Astrocyte (in vitro differentiated cells and primary cell): ENCODE results near the gene S100A9. TPM values are rescaled to one million over a fixed set of nuclear protein-coding genes. Genes with fewer than 3 reads are reported as not detected.

ENCODE experiments used
- DNase-seq: peaks from one replicate; pipeline ENCODE4 v3.0.0-alpha.2; 2010; ENCODE audit warnings: low read depth
- FAIRE-seq: peaks from 2 replicates; lab custom pipeline; 2011; peaks lifted over from hg19 to GRCh38; lab: Jason Lieb, UNC
- H2AFZ ChIP-seq: 2 replicates; pipeline ENCODE4 v1.6.0; 2012; ENCODE audit warnings: low read depth, low read length, inconsistent platforms
- H3K27ac ChIP-seq: 2 replicates; pipeline ENCODE4 v1.5.1; 2011; ENCODE audit warnings: low read depth, low read length, inconsistent platforms
- H3K27me3 ChIP-seq: 2 replicates; pipeline ENCODE4 v1.6.0; 2011; ENCODE audit warnings: low read length, inconsistent platforms; ENCODE audit not compliant: insufficient read depth
- H3K36me3 ChIP-seq: 2 replicates; pipeline ENCODE4 v1.5.1; 2011; ENCODE audit warnings: low read length, inconsistent platforms; ENCODE audit not compliant: insufficient read depth
- H3K4me1 ChIP-seq: 2 replicates; pipeline ENCODE4 v1.5.1; 2011; ENCODE audit warnings: low read length, inconsistent platforms; ENCODE audit not compliant: insufficient read depth
- H3K4me2 ChIP-seq: 2 replicates; pipeline ENCODE4 v1.6.0; 2012; ENCODE audit warnings: low read length, inconsistent platforms
- H3K4me3 ChIP-seq: 2 replicates; pipeline ENCODE4 v1.5.1; 2011; ENCODE audit warnings: low read depth, mild to moderate bottlenecking, low read length, inconsistent platforms; ENCODE audit not compliant: insufficient read depth
- H3K79me2 ChIP-seq: 2 replicates; pipeline ENCODE4 v1.6.0; 2012; ENCODE audit warnings: mild to moderate bottlenecking, low read length, inconsistent platforms; ENCODE audit not compliant: insufficient read depth
- H3K9ac ChIP-seq: 2 replicates; pipeline ENCODE4 v1.6.0; 2012; ENCODE audit warnings: mild to moderate bottlenecking, low read length, inconsistent platforms
- H3K9me3 ChIP-seq: 2 replicates; pipeline ENCODE4 v1.5.1; 2012; ENCODE audit warnings: low read depth, mild to moderate bottlenecking, low read length, inconsistent platforms; ENCODE audit not compliant: insufficient read depth
- H4K20me1 ChIP-seq: 2 replicates; pipeline ENCODE4 v1.6.0; 2012; ENCODE audit warnings: low read length, inconsistent platforms; ENCODE audit not compliant: insufficient read depth
- H3K27ac Mint-ChIP-seq: one replicate; pipeline ENCODE4 v1.8.0; 2021; ENCODE audit warnings: mild to moderate bottlenecking, mixed read lengths; ENCODE audit not compliant: unreplicated experiment
- H3K27me3 Mint-ChIP-seq: one replicate; pipeline ENCODE4 v1.8.0; 2021; ENCODE audit warnings: low read depth, mixed read lengths; ENCODE audit not compliant: unreplicated experiment
- H3K36me3 Mint-ChIP-seq: one replicate; pipeline ENCODE4 v1.8.0; 2021; ENCODE audit warnings: low read depth, mixed read lengths; ENCODE audit not compliant: unreplicated experiment
- H3K4me1 Mint-ChIP-seq: one replicate; pipeline ENCODE4 v1.8.0; 2021; ENCODE audit warnings: low read depth, mixed read lengths; ENCODE audit not compliant: unreplicated experiment
- H3K4me3 Mint-ChIP-seq: one replicate; pipeline ENCODE4 v1.8.0; 2021; ENCODE audit warnings: mild to moderate bottlenecking, moderate library complexity, mixed read lengths; ENCODE audit not compliant: unreplicated experiment
- H3K9me3 Mint-ChIP-seq: one replicate; pipeline ENCODE4 v1.8.0; 2021; ENCODE audit warnings: mild to moderate bottlenecking, mixed read lengths; ENCODE audit not compliant: unreplicated experiment
- EZH2 ChIP-seq: IDR thresholded peaks from 2 replicates; pipeline ENCODE4 v1.6.1; 2012; ENCODE audit warnings: mild to moderate bottlenecking, low read length, inconsistent platforms; ENCODE audit not compliant: insufficient read depth
- total RNA-seq: library from RNA; stranded (reverse); gene quantifications from 2 replicates; pipeline ENCODE4 v1.2.1, GENCODE V29; 2021
- TF ChIP-seq, protein P1 (sequence below): IDR thresholded peaks from 2 replicates; pipeline ENCODE4 v1.5.1; 2011; ENCODE audit warnings: low read depth, mild to moderate bottlenecking, inconsistent platforms, low read length, moderate library complexity; ENCODE audit not compliant: insufficient read depth

S100A9 gene
- total RNA-seq, 1 donor from 2014 or later = 1.8 TPM

DNA sequence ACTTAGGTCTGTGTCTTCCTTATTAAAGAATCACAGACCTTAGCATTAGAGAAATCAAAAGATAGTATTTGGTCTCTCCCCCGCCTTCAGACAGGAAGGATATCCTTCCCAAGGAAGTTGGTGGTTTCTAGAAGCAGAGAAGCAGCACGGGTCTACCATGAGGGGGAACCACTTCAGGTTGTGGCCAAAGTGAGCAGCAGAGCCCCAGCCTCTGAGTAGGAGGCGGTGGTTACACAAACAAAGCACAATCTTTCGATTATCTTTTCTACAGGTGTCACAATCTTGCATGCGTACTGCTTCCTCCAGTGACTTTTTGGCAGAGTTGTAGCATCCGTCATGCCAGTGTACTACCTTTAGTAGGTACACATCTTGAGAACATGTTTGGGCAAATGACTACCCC, 17.9 kb upstream of the S100A9 start:
- Histone ChIP-seq H4K20me1 (no peaks in the 10 kb centered on the region), H3K36me3 (no peaks in the 10 kb centered on the region), H3K9me3 (no peaks in the 10 kb centered on the region), H3K4me1 (no peaks in the 10 kb centered on the region), H3K79me2 (no peaks in the 10 kb centered on the region), H3K9ac (no peak overlapping the region), H3K4me2 (no peak overlapping the region), H2AFZ (no peak overlapping the region), H3K27me3 (no peaks in the 10 kb centered on the region), H3K4me3 (no peak overlapping the region), H3K27ac (no peak overlapping the region)
- Mint-ChIP-seq H3K27ac (no peak overlapping the region), H3K27me3 (peaks cover 17% of the 10 kb centered on the region), H3K4me1 (peaks cover 15% of the 10 kb centered on the region), H3K36me3 (no peaks in the 10 kb centered on the region), H3K9me3 (peaks cover 3% of the 10 kb centered on the region), H3K4me3 (no peak overlapping the region)
- DNase-seq (no peak), FAIRE-seq (no peak)
- no peak for TF ChIP-seq EZH2
- TF ChIP-seq, protein P1, sequence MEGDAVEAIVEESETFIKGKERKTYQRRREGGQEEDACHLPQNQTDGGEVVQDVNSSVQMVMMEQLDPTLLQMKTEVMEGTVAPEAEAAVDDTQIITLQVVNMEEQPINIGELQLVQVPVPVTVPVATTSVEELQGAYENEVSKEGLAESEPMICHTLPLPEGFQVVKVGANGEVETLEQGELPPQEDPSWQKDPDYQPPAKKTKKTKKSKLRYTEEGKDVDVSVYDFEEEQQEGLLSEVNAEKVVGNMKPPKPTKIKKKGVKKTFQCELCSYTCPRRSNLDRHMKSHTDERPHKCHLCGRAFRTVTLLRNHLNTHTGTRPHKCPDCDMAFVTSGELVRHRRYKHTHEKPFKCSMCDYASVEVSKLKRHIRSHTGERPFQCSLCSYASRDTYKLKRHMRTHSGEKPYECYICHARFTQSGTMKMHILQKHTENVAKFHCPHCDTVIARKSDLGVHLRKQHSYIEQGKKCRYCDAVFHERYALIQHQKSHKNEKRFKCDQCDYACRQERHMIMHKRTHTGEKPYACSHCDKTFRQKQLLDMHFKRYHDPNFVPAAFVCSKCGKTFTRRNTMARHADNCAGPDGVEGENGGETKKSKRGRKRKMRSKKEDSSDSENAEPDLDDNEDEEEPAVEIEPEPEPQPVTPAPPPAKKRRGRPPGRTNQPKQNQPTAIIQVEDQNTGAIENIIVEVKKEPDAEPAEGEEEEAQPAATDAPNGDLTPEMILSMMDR = no peak

DNA sequence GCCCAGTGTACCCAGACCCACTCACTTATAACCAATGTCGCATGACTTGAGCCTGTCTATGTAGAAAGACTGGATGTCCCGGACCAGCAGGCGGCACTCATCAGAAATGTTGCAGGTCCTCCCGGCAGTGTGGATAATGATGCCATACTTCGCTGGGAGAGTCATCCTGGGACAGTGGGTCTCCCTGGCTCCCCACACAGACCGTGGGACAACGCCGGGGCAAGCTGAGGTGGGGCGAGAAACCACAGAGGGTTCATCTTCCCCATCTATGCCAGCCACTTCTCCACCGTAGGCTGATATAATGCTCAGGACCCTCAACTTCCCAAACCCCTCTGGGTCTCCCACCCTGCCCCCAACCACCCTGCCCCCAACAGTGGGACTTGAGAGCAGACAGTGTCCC, 17.3 kb upstream of the S100A9 start:
- no peaks in the 10 kb centered on the region for H3K4me1 ChIP-seq
- no peaks in the 10 kb centered on the region for H3K36me3 ChIP-seq
- no peak overlapping the region for H3K4me2 ChIP-seq
- no peak overlapping the region for H3K27ac Mint-ChIP-seq
- no peak overlapping the region for H3K4me3 ChIP-seq
- peaks cover 20% of the 10 kb centered on the region for H3K27me3 Mint-ChIP-seq
- no peak overlapping the region for H2AFZ ChIP-seq
- no peaks in the 10 kb centered on the region for H4K20me1 ChIP-seq
- peaks cover 3% of the 10 kb centered on the region for H3K9me3 Mint-ChIP-seq
- TF ChIP-seq, protein P1 = no peak
- TF ChIP-seq EZH2 = no peak
- H3K36me3 Mint-ChIP-seq = no peaks in the 10 kb centered on the region
- H3K27me3 ChIP-seq = no peaks in the 10 kb centered on the region
- no peak for DNase-seq
- H3K9me3 ChIP-seq = no peaks in the 10 kb centered on the region
- no peak overlapping the region for H3K4me3 Mint-ChIP-seq
- H3K4me1 Mint-ChIP-seq = peaks cover 15% of the 10 kb centered on the region
- H3K27ac ChIP-seq = no peak overlapping the region
- FAIRE-seq = no peak
- H3K79me2 ChIP-seq = no peaks in the 10 kb centered on the region
- no peak overlapping the region for H3K9ac ChIP-seq

DNA sequence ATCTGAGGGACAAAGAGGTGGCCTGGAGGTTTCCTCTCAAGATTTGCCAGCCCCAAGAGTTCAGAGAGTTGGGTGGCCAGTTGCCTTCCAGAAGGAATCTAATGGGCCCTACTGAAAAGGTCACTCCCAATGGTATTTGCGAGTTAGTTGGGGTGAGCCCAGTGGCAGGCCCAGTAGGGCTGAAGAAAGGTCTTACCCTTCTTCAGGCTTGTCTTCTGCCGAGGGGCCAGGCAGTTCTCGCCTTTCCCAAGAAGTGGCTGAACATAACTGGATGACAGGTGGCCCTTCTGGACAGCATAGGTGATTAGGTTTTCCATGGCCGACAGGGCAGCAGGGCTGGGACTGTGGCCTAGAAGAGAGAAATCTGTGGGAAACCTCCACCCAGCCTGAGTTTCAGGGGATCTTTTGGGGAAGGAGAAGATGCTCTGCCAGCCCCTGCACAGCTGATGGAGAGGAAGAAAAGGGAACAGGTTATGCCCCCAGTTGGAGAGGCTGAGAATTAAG, 16.2 kb upstream of the S100A9 start:
- no peak overlapping the region for H3K9ac ChIP-seq
- no peaks in the 10 kb centered on the region for H3K36me3 ChIP-seq
- Mint-ChIP-seq H3K36me3 (no peaks in the 10 kb centered on the region), H3K27me3 (peaks cover 28% of the 10 kb centered on the region), H3K4me3 (no peak overlapping the region), H3K9me3 (peaks cover 3% of the 10 kb centered on the region), H3K4me1 (peaks cover 15% of the 10 kb centered on the region), H3K27ac (no peak overlapping the region)
- no peaks in the 10 kb centered on the region for H3K27me3 ChIP-seq
- FAIRE-seq = no peak
- H3K79me2 ChIP-seq = no peaks in the 10 kb centered on the region
- H3K4me2 ChIP-seq = no peak overlapping the region
- no peak overlapping the region for H2AFZ ChIP-seq
- no peaks in the 10 kb centered on the region for H3K4me1 ChIP-seq
- H3K4me3 ChIP-seq = no peak overlapping the region
- TF ChIP-seq EZH2 = no peak
- TF ChIP-seq, protein P1 = no peak
- no peak overlapping the region for H3K27ac ChIP-seq
- no peaks in the 10 kb centered on the region for H4K20me1 ChIP-seq
- no peak for DNase-seq
- H3K9me3 ChIP-seq = no peaks in the 10 kb centered on the region
